Karpas-422 (cell line): ENCODE results near the gene AOX1. TPM values are rescaled to one million over a fixed set of nuclear protein-coding genes. Genes with fewer than 3 reads are reported as not detected.

Experiments
- DNase-seq: peaks from one replicate; pipeline ENCODE4 v3.0.0-alpha.2; 2015
- H2AFZ ChIP-seq: fragments of 200-600 bp; sonication (generic); 2 replicates; pipeline ENCODE4 v1.6.1; 2014; ENCODE audit warnings: antibody characterized with exemption, low read length, mixed read lengths
- H3K27ac ChIP-seq: fragments of 200-600 bp; sonication (generic); 2 replicates; pipeline ENCODE4 v1.5.1; 2014; ENCODE audit warnings: mild to moderate bottlenecking, low read length, moderate library complexity
- H3K27me3 ChIP-seq: fragments of 200-600 bp; sonication (generic); 2 replicates; pipeline ENCODE4 v1.6.1; 2014; ENCODE audit warnings: low read length, mixed read lengths
- H3K36me3 ChIP-seq: fragments of 200-600 bp; sonication (generic); 2 replicates; pipeline ENCODE4 v1.6.1; 2014; ENCODE audit warnings: low read length, mixed read lengths; ENCODE audit not compliant: insufficient read depth
- H3K4me1 ChIP-seq: fragments of 200-600 bp; sonication (generic); 2 replicates; pipeline ENCODE4 v1.6.1; 2014; ENCODE audit warnings: mild to moderate bottlenecking, low read length, mixed read lengths
- H3K4me2 ChIP-seq: fragments of 200-600 bp; sonication (generic); 2 replicates; pipeline ENCODE4 v1.6.1; 2014; ENCODE audit warnings: low read length, low read depth, mild to moderate bottlenecking; ENCODE audit not compliant: poor library complexity, severe bottlenecking
- H3K4me3 ChIP-seq: fragments of 200-600 bp; sonication (generic); 2 replicates; pipeline ENCODE4 v1.5.1; 2014; ENCODE audit warnings: mild to moderate bottlenecking, antibody characterized with exemption, low read length, mixed read lengths
- H3K79me2 ChIP-seq: fragments of 200-600 bp; sonication (generic); 2 replicates; pipeline ENCODE4 v1.6.1; 2014; ENCODE audit warnings: mild to moderate bottlenecking, low read length, mixed read lengths
- H3K9ac ChIP-seq: fragments of 200-600 bp; sonication (generic); 2 replicates; pipeline ENCODE4 v1.6.0; 2014; ENCODE audit warnings: low read length
- H3K9me2 ChIP-seq: fragments of 200-600 bp; sonication (generic), shearing (Covaris generic); replicated peaks from 2 replicates; pipeline ENCODE4 v1.6.0; 2014; ENCODE audit warnings: mild to moderate bottlenecking, low read length, moderate library complexity; ENCODE audit not compliant: insufficient read depth
- H3K9me3 ChIP-seq: fragments of 300-700, 200-600 bp; sonication (generic); 2 replicates; pipeline ENCODE4 v1.6.1; 2014; ENCODE audit warnings: low read length, mixed read lengths
- H4K20me1 ChIP-seq: fragments of 200-600 bp; sonication (generic); 2 replicates; pipeline ENCODE4 v1.6.1; 2014; ENCODE audit warnings: mild to moderate bottlenecking, antibody characterized with exemption, low read length, low read depth; ENCODE audit not compliant: insufficient read depth
- total RNA-seq: library from RNA; depleted of rRNA; stranded (reverse); fragments of >200 nt; shearing (Covaris generic); gene quantifications from 2 replicates; pipeline ENCODE4 v1.2.3, GENCODE V29; 2014; ENCODE audit warnings: low replicate concordance

The AOX1 gene
- total RNA-seq, 1 experiment from 2014 or later, result 0.37 TPM

DNA sequence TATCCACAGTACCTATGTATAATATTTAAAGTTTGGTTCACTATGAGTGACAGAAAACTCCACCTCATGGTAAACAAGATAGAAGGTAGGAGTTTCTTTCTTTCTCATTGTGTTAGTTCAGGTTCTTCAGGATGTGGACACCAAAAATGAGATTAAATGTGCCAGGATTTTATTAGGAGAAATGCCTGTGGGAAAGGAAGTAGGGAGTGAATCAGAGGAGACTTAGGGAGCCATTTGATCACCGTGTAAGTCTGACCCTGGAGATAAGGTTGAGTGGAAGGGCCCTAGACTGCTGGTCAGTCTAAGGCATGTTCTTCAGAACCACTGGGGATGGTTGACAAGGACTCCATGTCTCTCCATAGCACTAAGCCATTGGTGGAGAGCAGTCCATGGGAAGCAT, 8.1 kb downstream of the AOX1 start:
- no peaks in the 10 kb centered on the region for H3K27me3 ChIP-seq
- no peaks in the 10 kb centered on the region for H3K36me3 ChIP-seq
- H3K9ac ChIP-seq, result no peak overlapping the region
- no peaks in the 10 kb centered on the region for H3K4me1 ChIP-seq
- no peak overlapping the region for H3K4me3 ChIP-seq
- H3K4me2 ChIP-seq, result no peak overlapping the region
- H3K79me2 ChIP-seq, result no peaks in the 10 kb centered on the region
- no peaks in the 10 kb centered on the region for H3K9me2 ChIP-seq
- DNase-seq, result no peak
- H3K9me3 ChIP-seq, result no peaks in the 10 kb centered on the region
- no peaks in the 10 kb centered on the region for H4K20me1 ChIP-seq
- H2AFZ ChIP-seq, result no peak overlapping the region
- no peak overlapping the region for H3K27ac ChIP-seq

DNA sequence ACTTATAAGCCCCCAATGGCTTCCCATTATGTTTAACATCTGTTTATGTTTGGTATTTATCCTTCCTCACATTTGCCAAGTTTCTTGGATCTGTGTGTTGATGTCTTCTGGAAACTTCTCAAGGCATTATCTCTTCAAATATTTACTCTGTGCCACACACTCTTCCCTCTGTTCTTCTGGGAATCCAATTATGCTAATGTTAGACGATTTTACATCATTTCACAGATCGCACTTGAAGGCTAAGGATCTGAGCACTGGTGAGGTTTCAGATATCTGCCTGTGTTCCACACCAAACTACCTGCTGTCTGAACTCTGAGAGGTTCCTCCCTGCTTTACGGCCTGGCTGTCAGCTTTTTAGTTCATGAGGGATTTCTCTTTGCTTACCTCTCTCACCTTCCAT, 10.1 kb downstream of the AOX1 start:
- Histone ChIP-seq H3K4me3 (no peak overlapping the region), H3K9ac (no peak overlapping the region), H3K9me2 (no peaks in the 10 kb centered on the region), H3K79me2 (no peaks in the 10 kb centered on the region), H3K4me2 (no peak overlapping the region), H3K27ac (no peak overlapping the region), H3K36me3 (no peaks in the 10 kb centered on the region), H3K9me3 (no peaks in the 10 kb centered on the region), H4K20me1 (no peaks in the 10 kb centered on the region), H3K4me1 (no peaks in the 10 kb centered on the region), H2AFZ (no peak overlapping the region), H3K27me3 (no peaks in the 10 kb centered on the region)
- no peak for DNase-seq

DNA sequence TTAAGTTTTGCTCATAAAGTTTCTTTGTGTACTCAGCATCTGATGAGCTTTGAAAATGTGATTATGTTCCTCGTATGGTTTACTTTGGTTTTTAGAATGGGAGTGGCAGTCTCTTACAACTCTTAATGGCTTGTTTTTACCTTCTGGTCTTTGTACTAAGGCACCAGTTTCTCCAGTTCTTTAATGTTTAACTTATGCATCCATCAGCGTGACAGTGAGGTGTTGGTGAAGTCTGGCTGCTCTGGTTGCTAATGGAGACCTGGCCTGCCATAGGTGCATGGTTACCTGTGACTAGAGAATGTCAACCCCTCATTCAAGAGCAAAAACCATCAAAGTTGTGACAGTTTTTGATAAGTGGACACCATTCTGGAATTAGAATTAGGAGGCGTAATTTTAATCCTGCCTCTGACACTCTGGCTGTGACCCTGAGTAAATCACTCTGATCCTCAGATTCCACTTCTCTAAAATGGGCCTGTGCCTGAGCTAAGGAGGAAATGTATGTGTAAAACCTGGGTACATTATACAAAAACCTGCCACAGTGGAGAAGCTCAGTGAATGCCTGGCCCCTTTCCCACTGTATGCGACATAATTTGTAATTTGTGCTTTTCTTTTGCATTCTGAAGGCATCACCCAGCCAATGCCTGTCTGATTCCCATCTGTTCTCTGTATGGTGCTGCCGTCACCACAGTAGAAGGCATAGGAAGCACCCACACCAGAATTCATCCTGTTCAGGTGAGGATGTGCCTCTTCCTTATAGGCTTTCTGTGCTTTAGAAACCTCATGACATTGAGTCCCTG, 11.2 kb downstream of the AOX1 start:
- no peak overlapping the region for H3K4me2 ChIP-seq
- no peaks in the 10 kb centered on the region for H3K36me3 ChIP-seq
- H3K27ac ChIP-seq, result no peak overlapping the region
- H2AFZ ChIP-seq, result no peak overlapping the region
- H3K9ac ChIP-seq, result no peak overlapping the region
- H3K4me1 ChIP-seq, result no peaks in the 10 kb centered on the region
- H4K20me1 ChIP-seq, result no peaks in the 10 kb centered on the region
- H3K79me2 ChIP-seq, result no peaks in the 10 kb centered on the region
- no peak overlapping the region for H3K4me3 ChIP-seq
- no peaks in the 10 kb centered on the region for H3K9me2 ChIP-seq
- DNase-seq, result no peak
- H3K27me3 ChIP-seq, result no peaks in the 10 kb centered on the region
- no peaks in the 10 kb centered on the region for H3K9me3 ChIP-seq

DNA sequence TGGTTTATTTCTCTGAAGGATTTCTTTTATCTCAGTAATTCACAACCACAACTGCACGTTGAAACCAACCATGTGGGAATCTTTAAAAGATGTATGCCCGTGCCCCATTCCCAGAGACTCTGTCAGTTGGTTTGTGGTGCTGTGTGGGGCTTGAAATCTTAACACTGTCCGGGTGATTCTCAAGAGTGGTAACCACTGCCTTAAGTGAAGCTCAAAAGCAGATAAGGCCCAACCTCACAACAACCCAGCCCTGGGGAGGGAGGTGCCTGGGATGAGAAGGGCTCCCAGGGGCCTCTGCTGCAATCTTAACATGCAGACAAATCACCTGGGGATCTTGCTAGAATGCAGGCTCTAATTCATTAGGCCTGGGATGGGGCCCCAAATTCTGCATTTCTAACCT, 13.4 kb downstream of the AOX1 start:
- no peak overlapping the region for H3K27ac ChIP-seq
- no peaks in the 10 kb centered on the region for H3K4me1 ChIP-seq
- H3K79me2 ChIP-seq, result no peaks in the 10 kb centered on the region
- no peaks in the 10 kb centered on the region for H3K9me2 ChIP-seq
- no peak for DNase-seq
- H4K20me1 ChIP-seq, result no peaks in the 10 kb centered on the region
- H3K9ac ChIP-seq, result no peak overlapping the region
- no peak overlapping the region for H3K4me2 ChIP-seq
- no peaks in the 10 kb centered on the region for H3K27me3 ChIP-seq
- no peak overlapping the region for H3K4me3 ChIP-seq
- no peaks in the 10 kb centered on the region for H3K36me3 ChIP-seq
- no peaks in the 10 kb centered on the region for H3K9me3 ChIP-seq
- no peak overlapping the region for H2AFZ ChIP-seq

DNA sequence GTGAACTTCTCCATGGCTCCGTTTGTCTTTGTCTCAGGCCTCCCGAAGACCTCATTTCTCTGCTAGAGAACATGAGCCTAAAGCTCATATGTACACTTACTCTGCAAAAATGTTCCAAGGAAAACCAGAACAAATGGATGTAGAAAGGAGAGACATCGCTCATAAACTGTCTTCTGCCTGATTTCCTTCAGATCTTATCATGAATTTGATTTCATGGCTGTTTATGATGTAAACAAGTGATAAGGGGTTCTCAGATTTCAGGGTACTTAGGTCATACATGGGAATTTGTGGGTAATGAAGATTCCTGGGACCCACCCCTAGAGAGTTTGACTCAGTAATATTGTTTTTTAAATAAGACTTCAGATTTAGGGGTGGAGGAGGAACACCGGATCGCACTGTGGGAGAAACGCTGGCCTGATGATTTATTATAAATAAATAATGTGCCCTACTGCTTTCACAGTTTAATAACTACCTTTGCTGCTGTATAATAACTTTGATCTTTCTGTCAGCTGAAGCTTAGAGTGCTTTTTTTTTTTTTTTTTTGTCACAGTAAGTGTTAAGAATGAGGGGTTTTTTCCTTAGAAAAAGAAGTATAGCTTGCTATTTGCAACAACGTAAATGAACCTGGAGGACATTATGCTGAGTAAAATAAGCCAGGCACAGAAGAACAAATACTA, 14.9 kb downstream of the AOX1 start:
- H3K27me3 ChIP-seq, result no peaks in the 10 kb centered on the region
- no peak overlapping the region for H3K4me3 ChIP-seq
- H3K9me2 ChIP-seq, result no peaks in the 10 kb centered on the region
- H3K4me1 ChIP-seq, result no peaks in the 10 kb centered on the region
- no peaks in the 10 kb centered on the region for H3K9me3 ChIP-seq
- no peaks in the 10 kb centered on the region for H4K20me1 ChIP-seq
- DNase-seq, result no peak
- H3K4me2 ChIP-seq, result no peak overlapping the region
- no peaks in the 10 kb centered on the region for H3K79me2 ChIP-seq
- H2AFZ ChIP-seq, result no peak overlapping the region
- H3K27ac ChIP-seq, result no peak overlapping the region
- no peak overlapping the region for H3K9ac ChIP-seq
- no peaks in the 10 kb centered on the region for H3K36me3 ChIP-seq

DNA sequence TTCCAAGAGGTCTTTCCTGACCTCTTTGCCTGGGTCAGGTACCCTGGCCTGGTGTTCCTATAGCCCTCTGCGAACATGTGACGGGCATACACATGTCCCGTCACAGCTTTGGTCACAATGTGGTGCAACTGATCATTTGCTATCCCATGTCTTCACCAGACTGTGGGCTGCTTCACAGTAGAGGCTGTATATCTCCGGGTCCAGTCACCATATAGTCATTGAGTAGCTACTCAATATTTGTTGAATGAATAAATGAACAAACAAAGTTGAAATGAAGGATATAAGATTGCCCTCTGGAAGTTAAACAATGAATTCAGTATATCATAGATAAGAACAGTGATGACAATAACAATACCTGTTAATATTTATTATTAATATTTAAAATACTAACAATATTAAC, 16.8 kb downstream of the AOX1 start:
- Histone ChIP-seq H3K27me3 (no peaks in the 10 kb centered on the region), H3K4me3 (no peak overlapping the region), H2AFZ (no peak overlapping the region), H3K4me2 (no peak overlapping the region), H3K9me2 (no peaks in the 10 kb centered on the region), H4K20me1 (no peaks in the 10 kb centered on the region), H3K9ac (no peak overlapping the region), H3K9me3 (no peaks in the 10 kb centered on the region), H3K27ac (no peak overlapping the region), H3K4me1 (no peaks in the 10 kb centered on the region), H3K79me2 (no peaks in the 10 kb centered on the region), H3K36me3 (no peaks in the 10 kb centered on the region)
- DNase-seq, result no peak

DNA sequence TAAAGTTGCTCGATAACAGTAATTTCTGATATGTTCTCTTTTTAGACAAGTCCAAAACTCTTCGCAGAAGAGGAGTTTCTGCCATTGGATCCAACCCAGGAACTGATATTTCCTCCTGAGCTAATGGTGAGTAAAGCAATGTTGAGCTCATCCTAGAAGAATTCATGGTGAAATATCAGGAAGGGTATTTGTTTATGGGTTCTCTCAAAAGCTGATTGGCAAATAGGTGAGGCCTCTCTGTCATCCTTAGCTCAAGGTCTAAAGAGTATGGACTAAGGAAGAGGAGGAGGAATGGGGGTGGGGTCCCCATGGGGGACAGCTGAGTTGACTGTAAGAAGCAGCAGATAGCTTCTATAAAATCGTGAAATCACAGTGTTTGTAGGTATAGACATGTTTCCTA, 18.2 kb downstream of the AOX1 start:
- H3K79me2 ChIP-seq, result no peaks in the 10 kb centered on the region
- no peak overlapping the region for H3K27ac ChIP-seq
- no peaks in the 10 kb centered on the region for H3K27me3 ChIP-seq
- H3K36me3 ChIP-seq, result no peaks in the 10 kb centered on the region
- H3K4me1 ChIP-seq, result no peaks in the 10 kb centered on the region
- H4K20me1 ChIP-seq, result no peaks in the 10 kb centered on the region
- H3K4me3 ChIP-seq, result no peak overlapping the region
- no peak for DNase-seq
- no peaks in the 10 kb centered on the region for H3K9me3 ChIP-seq
- H3K4me2 ChIP-seq, result no peak overlapping the region
- H3K9ac ChIP-seq, result no peak overlapping the region
- no peak overlapping the region for H2AFZ ChIP-seq
- no peaks in the 10 kb centered on the region for H3K9me2 ChIP-seq

DNA sequence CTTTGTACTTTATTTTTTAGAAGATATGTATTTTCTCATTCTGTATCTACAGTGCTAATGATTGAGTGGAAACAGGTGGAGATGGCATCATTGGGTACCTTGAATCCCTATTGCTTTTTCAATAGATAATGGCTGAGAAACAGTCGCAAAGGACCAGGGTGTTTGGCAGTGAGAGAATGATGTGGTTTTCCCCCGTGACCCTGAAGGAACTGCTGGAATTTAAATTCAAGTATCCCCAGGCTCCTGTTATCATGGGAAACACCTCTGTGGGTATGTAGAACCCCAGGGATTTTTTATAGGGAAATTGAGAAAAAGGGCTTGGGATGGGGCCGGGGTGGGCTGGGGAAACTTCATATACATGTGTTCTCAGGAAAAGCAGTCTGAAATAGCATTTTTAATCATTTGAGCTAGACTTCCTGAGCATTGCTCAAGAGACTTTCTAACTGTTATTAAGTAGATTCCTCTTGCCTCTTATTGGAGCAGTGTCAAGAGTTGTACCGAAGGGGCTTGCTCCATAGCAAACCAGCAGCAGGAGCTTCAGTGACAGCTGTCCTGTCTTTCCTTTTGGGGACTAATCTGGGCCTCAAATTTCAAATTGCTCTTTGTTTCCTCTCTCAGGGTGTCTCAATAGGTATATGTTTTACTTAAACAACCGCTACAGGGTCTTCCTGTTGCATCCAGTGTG, 18.9 kb downstream of the AOX1 start:
- H3K4me3 ChIP-seq, result no peak overlapping the region
- DNase-seq, result no peak
- no peaks in the 10 kb centered on the region for H3K9me3 ChIP-seq
- no peaks in the 10 kb centered on the region for H3K9me2 ChIP-seq
- no peaks in the 10 kb centered on the region for H3K27me3 ChIP-seq
- H3K27ac ChIP-seq, result no peak overlapping the region
- H3K79me2 ChIP-seq, result no peaks in the 10 kb centered on the region
- no peaks in the 10 kb centered on the region for H3K4me1 ChIP-seq
- H3K36me3 ChIP-seq, result no peaks in the 10 kb centered on the region
- no peak overlapping the region for H3K4me2 ChIP-seq
- H2AFZ ChIP-seq, result no peak overlapping the region
- H3K9ac ChIP-seq, result no peak overlapping the region
- no peaks in the 10 kb centered on the region for H4K20me1 ChIP-seq
